ENCODE measurements around the gene TMEM271. TPM values are rescaled to one million over a fixed set of nuclear protein-coding genes. Genes with fewer than 3 reads are reported as not detected.

Gene TMEM271
- total RNA-seq, 1 donor from 2014 or later: 0.25 TPM

- no peaks in the 10 kb centered on the region for H3K36me3 ChIP-seq
- H3K27ac ChIP-seq: no peak overlapping the region
- TF ChIP-seq POLR2A (IDR thresholded peaks at IDR 0.05): no peak
- no peak for TF ChIP-seq CTCF (IDR thresholded peaks at IDR 0.05)
- no peak for TF ChIP-seq POLR2AphosphoS5 (IDR thresholded peaks at IDR 0.05; ENCODE audit: insufficient read depth in 1 of 2, low read depth in 1 of 2)
- DNase-seq (ENCODE audit: extremely low spot score in 2 of 2): peak in 1 of 2 donors; percentile 29
- intact Hi-C loops (cut with DNase I): no loop called here
- H3K27me3 ChIP-seq: no peaks in the 10 kb centered on the region
- H3K4me3 ChIP-seq: no peak overlapping the region
- no peaks in the 10 kb centered on the region for H3K4me1 ChIP-seq
- H3K9me3 ChIP-seq: no peaks in the 10 kb centered on the region
Observed at GRCh38 chr4:608236-608635, 32.1 kb upstream of the TMEM271 start.

GRCh38 chr4:605702-606425 is 29.8 kb upstream of the TMEM271 start:
- no peak for TF ChIP-seq POLR2AphosphoS5 (IDR thresholded peaks at IDR 0.05; ENCODE audit: insufficient read depth in 1 of 2, low read depth in 1 of 2)
- no peak for TF ChIP-seq CTCF (IDR thresholded peaks at IDR 0.05)
- TF ChIP-seq POLR2A (IDR thresholded peaks at IDR 0.05): no peak

GRCh38 chr4:604131-604530 is 28.0 kb upstream of the TMEM271 start:
- Histone ChIP-seq H3K4me1 (no peaks in the 10 kb centered on the region), H3K4me3 (no peak overlapping the region), H3K36me3 (no peaks in the 10 kb centered on the region), H3K27me3 (no peaks in the 10 kb centered on the region), H3K9me3 (no peaks in the 10 kb centered on the region), H3K27ac (no peak overlapping the region)
- DNase-seq (ENCODE audit: extremely low spot score in 2 of 2): no peak
- intact Hi-C loops (cut with DNase I): no loop called here
- no peak for TF ChIP-seq CTCF (IDR thresholded peaks at IDR 0.05)
- no peak for TF ChIP-seq POLR2A (IDR thresholded peaks at IDR 0.05)
- TF ChIP-seq POLR2AphosphoS5 (IDR thresholded peaks at IDR 0.05; ENCODE audit: insufficient read depth in 1 of 2, low read depth in 1 of 2): no peak

More at GRCh38 chr4:605702-606425, 29.8 kb upstream of the TMEM271 start:
- Histone ChIP-seq H3K27me3 (no peaks in the 10 kb centered on the region), H3K36me3 (no peaks in the 10 kb centered on the region), H3K4me3 (no peak overlapping the region), H3K27ac (no peak overlapping the region), H3K4me1 (no peaks in the 10 kb centered on the region), H3K9me3 (no peaks in the 10 kb centered on the region)
- intact Hi-C loops (cut with DNase I): no loop called here
- peak in 1 of 2 donors; percentile 54 for DNase-seq (ENCODE audit: extremely low spot score in 2 of 2)

GRCh38 chr4:602559-602942 is 26.5 kb upstream of the TMEM271 start:
- no peaks in the 10 kb centered on the region for H3K36me3 ChIP-seq
- no peak overlapping the region for H3K4me3 ChIP-seq
- intact Hi-C loops (cut with DNase I): no loop called here
- H3K9me3 ChIP-seq: no peaks in the 10 kb centered on the region
- H3K4me1 ChIP-seq: no peaks in the 10 kb centered on the region
- TF ChIP-seq POLR2AphosphoS5 (IDR thresholded peaks at IDR 0.05; ENCODE audit: insufficient read depth in 1 of 2, low read depth in 1 of 2) (no peak), CTCF (IDR thresholded peaks at IDR 0.05) (peak in 1 of 3 experiments; percentile 19)
- H3K27ac ChIP-seq: no peak overlapping the region
- peak in 1 of 2 donors; percentile 78 for DNase-seq (ENCODE audit: extremely low spot score in 2 of 2)
- H3K27me3 ChIP-seq: no peaks in the 10 kb centered on the region
